Left lobe of liver (tissue), 2 donors: ENCODE data around the gene FAM9C. TPM values are rescaled to one million over a fixed set of nuclear protein-coding genes. Genes with fewer than 3 reads are reported as not detected.
"Not testable (repeated sequence)": the region's sequence is repeated elsewhere in the genome, so short reads cannot be mapped to it uniquely, and the experiment has no call there.

ENCODE experiments used
- ATAC-seq: fragments of 200-7000 bp; cut with Tn5 transposase; one replicate; pipeline ENCODE4 v1.9.1; 2020; ENCODE audit warnings: mild to moderate bottlenecking, moderate library complexity
- DNase-seq: peaks from one replicate; pipeline ENCODE4 v3.0.0-alpha.2; 2020; ENCODE audit warnings: low spot score
- total RNA-seq: library from RNA; stranded (reverse); gene quantifications from one replicate; pipeline ENCODE4 v1.2.1, GENCODE V29; 2021
- donor health status: DM: no; HTN: no; CAD: no; lungs with moderate emphysema.
- donor health status: DM: no; HTN: yes; CAD: no.

Gene FAM9C
- not detected for total RNA-seq

DNA sequence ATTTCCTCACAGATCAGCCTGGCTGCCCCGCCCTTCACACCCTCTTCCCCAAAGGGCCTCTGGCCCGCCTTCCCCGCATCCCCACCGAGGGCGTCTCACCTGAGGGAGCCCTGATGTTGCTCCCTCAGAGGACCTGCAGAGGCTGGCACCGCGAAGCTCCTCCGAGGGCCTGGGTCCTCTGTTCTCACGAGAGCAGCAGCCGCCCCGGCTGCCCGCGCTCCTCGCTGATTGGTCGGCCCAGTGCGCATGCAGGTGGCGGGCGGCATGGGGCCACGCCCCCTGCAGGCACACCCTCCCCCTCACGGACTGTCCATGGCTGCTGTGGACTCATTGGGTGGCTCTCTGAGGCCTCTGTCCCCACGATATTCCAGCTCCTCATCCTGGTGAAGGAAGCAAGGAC lies at the start of gene FAM9C:
Gene FAM9C, minus strand, starts transcription at position 180 of the 400 bp plus-strand sequence. CDS start 831 bp downstream, outside the sequence.
- ATAC-seq (no peak), DNase-seq (no peak)

DNA sequence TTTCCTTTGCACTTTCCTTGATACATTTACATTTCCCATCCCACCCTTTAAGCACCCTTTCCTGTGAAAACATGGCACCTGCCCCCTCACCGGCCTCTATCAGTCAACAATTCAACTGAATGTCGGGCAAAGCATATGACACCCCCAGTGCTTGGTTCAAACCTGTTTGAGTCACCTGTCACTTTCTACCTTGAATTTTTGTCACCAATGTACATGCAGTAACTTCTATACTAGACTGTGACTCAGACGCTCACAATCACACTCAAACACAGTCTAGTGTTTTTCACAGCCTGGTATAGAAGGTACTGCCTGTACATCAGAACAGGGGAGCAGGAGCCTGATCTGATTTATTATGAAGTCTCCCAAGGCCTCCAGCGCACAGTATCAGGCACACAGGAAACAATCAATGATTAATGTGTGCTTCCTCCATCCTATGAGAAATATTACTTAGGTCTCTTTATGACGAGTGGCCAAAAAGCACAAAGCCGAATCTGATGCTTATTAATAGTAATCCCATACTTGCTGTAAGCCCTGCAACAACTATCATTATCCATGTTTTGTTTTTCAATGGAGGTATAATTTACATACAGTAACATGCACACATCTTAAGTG lies 49.2 kb upstream of the FAM9C start:
- ATAC-seq (no peak), DNase-seq (no peak)

- no peak for DNase-seq
- peak; percentile 12 for ATAC-seq
Measured at GRCh38 chrX:13092455-13092941, 48.1 kb upstream of the FAM9C start.

DNA sequence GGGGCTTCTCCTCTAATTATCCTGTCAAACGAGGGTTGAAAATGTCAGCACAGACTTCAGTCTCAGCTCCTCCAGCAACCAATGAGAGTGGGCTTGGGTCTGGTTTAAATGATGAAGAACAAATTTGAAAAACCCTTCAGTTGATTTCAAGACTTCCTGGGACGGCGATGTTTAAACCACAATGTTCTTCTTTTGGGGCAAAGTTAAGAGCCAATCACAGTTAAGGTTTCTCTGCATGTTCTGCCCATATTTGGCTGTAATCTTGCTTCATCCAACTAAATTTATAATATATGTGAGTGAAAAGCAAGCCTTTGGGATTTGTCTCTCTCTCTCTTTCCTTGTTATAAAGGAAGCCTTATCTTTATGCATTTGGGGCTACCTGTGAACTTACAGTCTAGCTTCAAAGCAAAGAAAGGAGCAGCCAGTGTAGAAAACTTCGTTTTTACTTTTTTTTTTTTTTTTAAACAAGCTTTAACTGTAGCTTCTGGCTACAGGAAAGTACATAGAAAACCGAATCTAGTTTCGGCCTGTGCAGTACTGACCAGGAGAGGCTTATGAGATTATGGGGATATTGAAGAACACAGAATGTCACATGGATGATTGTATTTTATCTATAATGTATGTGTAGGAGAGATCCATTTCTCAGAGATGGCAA lies 46.8 kb upstream of the FAM9C start:
- ATAC-seq, result no peak
- no peak for DNase-seq

- ATAC-seq, result peak; percentile 70
Measured at GRCh38 chrX:13090339-13091110, 46.1 kb upstream of the FAM9C start.

DNA sequence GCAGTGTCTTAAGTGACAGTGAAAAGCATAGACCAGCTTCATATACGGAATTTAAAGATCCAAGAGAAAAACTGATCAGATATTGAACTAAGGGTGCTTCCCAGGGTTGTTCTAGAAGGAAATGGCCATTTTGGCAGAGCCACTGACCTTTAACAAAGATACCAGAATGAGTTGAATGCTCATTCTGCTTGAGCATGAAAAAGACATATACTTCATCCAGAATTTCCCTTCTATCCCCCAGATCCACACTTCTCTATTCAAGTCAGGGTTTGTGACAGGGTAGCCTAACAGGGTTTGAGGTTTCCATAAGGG lies 45.6 kb upstream of the FAM9C start:
- ATAC-seq, result no peak

More at GRCh38 chrX:13090339-13091110, 46.1 kb upstream of the FAM9C start:
- no peak for DNase-seq

GRCh38 chrX:13088156-13088487 lies 43.7 kb upstream of the FAM9C start:
- no peak for DNase-seq
- no peak for ATAC-seq

More for the DNA sequence above, 45.6 kb upstream of the FAM9C start:
- DNase-seq, result no peak

DNA sequence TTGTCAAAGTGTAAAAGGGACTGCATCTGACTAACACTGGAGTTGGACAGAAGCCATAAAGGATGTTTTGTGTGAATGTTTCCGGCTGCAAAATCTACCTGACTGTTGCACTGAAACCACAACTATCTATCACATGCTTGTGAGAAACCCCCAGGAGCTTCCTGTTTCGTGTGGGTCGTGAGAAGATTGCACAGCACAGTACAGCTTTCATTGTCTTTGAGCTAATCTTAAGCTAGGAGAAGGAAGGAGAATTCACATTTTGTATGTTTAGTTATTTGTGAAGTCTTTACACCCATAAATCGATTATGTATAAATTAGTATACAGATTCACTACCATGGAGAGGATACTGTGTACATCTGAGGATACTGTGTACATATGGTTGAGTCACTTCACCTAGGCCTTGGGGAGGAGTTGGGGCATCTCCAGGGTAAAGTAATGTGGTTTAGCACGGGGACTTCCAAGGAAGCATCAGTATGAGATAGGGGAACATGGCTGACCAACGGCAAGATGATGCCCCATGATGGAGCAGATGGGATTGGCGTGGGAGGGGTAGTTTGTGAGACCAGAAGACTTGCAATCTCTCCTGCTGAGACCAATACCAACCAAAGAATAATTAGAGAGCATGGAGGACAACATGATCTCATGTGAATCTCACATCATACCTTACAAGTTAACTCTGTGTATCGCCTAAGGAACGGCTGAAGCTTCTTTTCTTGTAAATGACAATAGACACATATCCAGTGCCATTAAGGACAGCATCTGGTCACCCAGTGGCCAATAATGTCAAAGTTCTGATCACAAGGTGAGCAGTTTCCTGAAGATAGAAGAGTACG lies 43.1 kb upstream of the FAM9C start:
- DNase-seq (no peak), ATAC-seq (no peak)

DNA sequence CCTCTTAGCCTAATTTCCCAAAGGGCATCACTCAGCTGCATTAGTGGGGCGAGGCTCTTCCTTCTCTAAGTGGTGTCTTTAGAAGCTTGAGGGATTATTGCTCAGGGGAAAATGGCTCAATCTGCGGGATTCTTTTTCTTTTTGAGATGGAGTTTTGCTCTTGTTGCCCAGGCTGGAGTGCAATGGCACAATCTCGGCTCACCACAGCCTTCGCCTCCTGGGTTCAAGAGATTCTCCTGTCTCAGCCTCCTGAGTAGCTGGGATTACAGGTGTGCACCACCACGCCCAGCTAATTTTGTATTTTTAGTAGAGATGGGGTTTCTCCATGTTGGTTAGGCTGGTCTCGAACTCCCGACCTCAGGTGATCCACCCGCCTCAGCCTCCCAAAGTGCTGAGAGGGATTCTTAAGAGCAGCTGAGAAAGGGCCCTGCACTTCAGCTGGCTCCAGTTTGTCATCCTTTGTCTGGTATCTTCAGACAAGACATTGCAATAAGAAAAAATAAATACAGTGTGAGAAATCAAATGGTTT lies 42.4 kb upstream of the FAM9C start:
- not testable (repeated sequence) for ATAC-seq, DNase-seq

- DNase-seq (no peak), ATAC-seq (no peak)
Measured at GRCh38 chrX:13086076-13086475, 41.7 kb upstream of the FAM9C start.

- no peak for ATAC-seq
- DNase-seq, result no peak
Measured at GRCh38 chrX:13085526-13085925, 41.1 kb upstream of the FAM9C start.

- no peak for DNase-seq
- no peak for ATAC-seq
Measured at GRCh38 chrX:13084611-13085010, 40.2 kb upstream of the FAM9C start.

DNA sequence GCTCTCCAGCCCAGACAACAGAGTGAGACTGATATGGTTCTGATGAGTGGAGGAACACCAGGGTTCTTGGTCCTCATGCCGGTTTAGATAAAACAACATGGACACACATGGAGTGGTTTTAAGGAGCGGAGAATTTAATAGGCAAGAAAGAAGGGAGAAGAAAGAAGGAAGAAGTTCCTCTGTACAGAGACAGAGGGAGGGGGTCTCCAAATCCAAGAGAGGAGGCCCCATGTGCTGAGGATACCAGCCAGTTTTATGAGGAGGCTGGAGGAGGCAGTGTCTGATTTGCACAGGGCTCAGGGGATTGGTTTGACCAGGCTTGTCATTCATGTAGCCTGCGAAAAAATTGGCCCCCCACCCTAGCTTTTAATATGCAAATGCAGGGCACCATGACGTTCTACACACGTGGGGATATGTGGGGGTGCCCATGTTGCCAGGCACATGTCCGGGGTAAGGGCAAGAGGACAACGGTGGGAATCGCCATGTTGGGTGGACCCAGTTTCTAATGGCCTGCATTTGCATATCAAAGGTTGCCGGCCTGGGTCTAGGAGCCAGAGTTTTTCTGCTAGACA lies 39.4 kb upstream of the FAM9C start:
- not testable (repeated sequence) for ATAC-seq, DNase-seq

GRCh38 chrX:13082206-13083065 lies 38.0 kb upstream of the FAM9C start:
- DNase-seq, result no peak
- no peak for ATAC-seq

DNA sequence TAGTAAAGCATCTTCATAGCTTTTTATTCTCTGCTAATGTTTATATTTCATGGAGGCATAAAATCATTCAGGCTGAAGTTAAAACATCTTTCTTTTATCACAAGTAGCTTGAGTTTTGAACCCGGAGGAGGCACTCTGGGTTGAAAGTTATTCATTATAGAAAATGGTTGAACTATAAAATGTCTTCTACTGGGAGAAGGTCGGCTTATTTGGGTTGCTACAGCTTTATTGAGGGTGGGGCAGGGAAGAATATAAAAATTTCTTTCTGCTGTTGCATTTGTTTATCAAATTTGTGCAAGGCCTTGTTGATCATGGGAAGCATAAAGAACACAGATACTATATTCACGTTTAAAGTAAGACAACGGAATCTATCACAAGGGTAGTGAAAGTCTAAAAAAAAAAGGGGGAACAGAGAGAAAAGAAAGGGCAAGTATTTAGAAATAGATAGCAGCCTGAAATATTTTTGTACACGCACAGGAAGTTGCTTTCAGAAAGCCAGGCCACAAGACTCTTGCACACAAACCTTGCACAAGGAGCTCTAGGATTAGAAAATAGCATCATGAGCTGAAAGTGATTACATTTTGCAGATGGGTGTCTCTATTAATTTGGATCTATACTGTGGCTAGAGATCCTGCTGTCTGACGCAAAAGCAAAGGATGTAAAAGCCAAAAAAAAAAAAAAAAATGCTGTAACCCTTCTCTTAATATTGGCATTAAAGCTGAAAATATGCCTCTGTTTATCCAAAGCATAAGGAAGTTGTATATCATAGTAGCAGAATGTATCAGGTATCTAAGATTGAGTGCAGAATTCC lies 37.2 kb upstream of the FAM9C start:
- DNase-seq (no peak), ATAC-seq (no peak)

DNA sequence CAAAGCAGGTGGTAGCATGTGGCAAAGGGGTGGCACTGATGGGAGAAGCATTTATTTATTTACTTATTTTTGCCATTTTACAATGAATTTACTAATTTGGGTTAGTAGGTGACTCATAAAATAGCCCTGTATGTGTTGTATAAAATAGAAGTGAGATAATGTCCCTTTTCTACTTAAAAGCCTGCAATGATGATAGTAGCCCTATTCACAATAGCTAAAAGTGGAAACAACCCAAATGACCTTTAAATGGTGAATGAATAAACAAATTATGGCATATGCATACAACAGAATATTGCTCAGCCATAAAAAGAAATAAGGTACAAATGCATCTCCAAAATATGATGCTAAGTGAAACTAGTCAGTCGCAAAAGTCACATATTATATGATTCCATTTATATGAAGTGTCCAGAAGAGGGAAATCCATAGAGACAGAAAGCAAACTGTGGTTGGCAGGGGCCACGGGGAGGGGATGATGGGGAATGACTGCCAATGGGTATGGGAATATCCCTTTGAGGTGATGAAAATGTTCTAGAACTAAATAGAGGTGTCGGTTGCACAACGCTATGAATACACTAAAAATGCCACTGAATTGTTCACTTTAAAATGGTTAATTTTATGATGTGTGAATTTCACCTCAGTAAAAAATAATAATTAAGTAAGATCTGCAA lies 35.8 kb upstream of the FAM9C start:
- ATAC-seq (no peak), DNase-seq (no peak)

DNA sequence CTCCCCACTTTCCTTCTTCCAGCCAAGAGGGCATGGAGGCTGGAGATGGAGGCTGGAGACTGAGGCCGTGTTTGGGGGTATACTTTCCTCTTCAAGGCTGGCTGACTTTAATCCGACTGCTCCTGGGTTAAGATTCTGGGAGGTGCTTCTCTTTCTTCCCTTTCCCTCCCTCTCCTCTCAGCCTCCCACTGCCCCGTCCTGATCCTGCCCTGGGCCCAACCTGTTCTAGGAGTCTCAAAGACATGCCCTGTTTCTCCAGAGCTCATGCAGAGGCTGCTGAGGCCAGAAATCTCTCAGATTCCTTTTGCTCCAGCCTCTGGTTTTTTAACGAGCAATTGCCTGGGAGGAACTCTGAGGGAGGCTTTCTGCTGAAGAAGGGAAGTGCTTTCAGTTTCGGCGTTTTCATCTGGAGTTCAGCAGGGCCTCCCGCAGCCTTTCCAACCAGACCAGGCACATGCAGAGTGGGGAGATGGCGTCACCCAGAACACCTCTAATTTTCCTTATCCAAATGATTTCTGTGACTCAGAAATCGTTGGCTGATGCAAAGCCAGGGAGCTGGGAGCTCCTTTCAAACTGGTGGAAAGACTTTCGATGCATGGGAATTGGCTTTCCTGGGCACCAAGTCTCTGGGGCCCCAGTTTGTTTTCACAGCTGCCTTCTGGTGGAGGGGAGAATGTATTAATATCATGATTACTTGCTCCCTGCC lies 34.5 kb upstream of the FAM9C start:
- ATAC-seq, result peak; percentile 44

GRCh38 chrX:13077168-13077567 lies 32.7 kb upstream of the FAM9C start:
- ATAC-seq, result no peak

More for the DNA sequence above, 34.5 kb upstream of the FAM9C start:
- no peak for DNase-seq

More at GRCh38 chrX:13077168-13077567, 32.7 kb upstream of the FAM9C start:
- no peak for DNase-seq
